NCI-H82 treated with DMSO at 0.1 percent for 48 hours (cell line): Measurements from ENCODE around the gene NDUFS5.
"Not testable (repeated sequence)": the region's sequence is repeated elsewhere in the genome, so short reads cannot be mapped to it uniquely, and the experiment has no call there.

Source experiments
- DNase-seq: peaks from one replicate; lab custom pipeline; 2025; ENCODE audit not compliant: unreplicated experiment; lab: John Stamatoyannopoulos, UW

The NDUFS5 gene

GRCh38 chr1:39061951-39062350 is 35.8 kb downstream of the NDUFS5 start:
- DNase-seq = no peak

- no peak for DNase-seq
These were observed 37.0 kb downstream of the NDUFS5 start for GRCh38 chr1:39063191-39063590.

- no peak for DNase-seq
These were observed 37.6 kb downstream of the NDUFS5 start for GRCh38 chr1:39063775-39064174.

GRCh38 chr1:39065542-39065941 is 39.4 kb downstream of the NDUFS5 start:
- DNase-seq = no peak

GRCh38 chr1:39068227-39068626 is 42.1 kb downstream of the NDUFS5 start:
- not testable (repeated sequence) for DNase-seq

DNA sequence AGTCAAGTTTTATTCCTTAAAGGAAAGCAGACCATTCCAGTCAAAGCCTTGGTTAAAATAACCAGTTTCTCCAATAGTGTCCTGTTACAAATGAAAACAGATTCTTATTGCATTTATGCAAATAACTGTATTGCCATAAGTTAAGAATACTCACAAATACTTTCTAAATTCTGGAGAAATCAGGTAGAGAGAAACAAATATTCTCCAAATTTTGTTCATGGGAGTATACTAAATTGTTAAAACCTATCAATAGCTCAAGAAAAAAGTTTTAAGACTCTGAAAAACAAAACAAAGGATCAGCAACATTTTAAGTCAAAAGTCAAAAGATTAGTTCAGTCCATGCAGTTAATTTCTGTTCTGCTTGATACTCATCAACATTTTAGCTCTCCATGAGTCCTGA is 45.4 kb downstream of the NDUFS5 start:
- DNase-seq = not testable (repeated sequence)

DNA sequence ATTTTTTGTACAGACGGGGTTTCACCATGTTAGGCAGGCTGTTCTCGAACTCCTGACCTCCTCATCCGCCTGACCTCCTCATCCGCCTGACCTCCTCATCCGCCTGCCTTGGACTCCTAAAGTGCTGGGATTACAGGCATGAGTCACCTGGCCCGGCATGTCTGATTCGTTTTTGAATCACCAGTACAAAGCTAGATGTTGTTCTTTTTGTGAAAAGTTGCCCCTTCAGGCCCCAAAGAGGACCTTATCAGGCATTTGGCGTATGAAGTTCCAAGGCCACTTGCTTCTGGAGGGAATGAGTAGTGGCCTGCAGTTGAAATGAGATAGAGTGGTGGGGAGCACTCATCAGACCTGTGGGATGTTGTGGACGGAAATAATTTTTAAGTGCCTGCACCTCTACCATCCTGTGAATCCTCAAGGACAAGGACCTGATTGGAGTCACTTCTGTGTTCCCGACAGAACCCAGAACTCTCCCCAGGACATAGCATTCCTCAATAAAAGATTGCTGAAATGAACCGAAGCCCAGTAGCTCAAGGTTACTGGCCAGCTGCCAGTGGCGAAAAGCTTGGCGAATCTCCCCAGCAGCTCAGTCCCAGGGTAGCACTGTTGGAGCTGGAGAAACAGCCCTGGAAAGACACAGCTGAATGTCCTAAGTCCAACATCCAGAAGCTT is 50.1 kb downstream of the NDUFS5 start:
- no peak for DNase-seq

DNA sequence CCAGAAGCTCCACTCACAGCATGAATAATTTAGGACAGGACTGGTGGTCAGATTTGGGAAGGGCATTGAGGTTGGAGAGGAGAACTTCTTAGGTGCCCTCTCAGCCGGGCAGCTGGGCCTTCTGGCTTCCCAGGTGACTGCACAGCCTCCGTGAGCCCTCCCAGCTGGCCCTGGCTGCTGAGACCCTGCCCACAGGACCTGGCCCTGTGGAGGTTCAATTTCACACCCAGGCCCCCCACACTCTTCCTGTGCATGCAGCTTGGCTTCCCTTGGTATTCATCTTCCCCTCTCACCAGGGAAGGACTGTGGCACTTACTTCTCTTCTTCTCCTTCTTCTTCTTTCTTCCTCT is 50.6 kb downstream of the NDUFS5 start:
- no peak for DNase-seq

GRCh38 chr1:39080269-39080826 is 54.2 kb downstream of the NDUFS5 start:
- DNase-seq = no peak

GRCh38 chr1:39080831-39081270 is 54.7 kb downstream of the NDUFS5 start:
- DNase-seq = no peak

- DNase-seq = no peak
These were observed 55.3 kb downstream of the NDUFS5 start for GRCh38 chr1:39081271-39082009.

- DNase-seq = no peak
These were observed 56.1 kb downstream of the NDUFS5 start for GRCh38 chr1:39082010-39082799.

DNA sequence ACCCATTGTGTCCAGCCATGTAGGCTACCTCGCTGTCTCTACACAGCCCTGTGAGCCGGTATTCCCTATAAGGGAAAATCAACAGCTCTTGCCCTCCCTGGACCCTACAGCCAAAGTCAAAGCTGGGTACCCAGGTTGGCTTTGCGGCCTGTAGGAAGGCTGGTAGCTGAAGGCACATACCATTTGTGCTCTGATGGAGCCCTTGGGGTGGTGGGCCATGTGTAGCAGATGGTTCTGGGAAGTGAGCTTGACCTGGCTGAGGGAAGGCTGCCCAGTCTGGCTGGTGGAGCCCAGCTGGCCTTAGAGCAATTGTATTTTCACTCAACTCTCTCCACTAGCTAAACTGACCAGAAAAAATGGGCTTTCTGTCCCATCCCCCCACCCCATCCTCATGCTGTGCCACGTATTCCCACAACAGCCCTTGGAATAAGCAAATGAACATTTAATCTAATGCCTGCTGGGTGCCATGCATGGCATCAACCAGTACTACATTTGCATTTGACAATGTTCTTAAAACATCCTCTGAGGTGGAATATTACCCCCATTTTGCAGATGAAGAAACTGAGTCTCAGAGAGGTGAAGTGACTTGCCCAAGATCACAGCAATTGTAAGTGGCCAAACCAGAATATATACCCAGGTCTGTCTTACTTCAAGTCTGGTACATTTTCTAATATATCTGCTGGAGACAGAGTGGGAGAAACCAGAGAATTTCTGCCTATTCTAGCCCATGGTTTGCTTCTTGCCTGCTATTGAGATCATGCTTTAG is 56.8 kb downstream of the NDUFS5 start:
- DNase-seq = no peak

- DNase-seq = no peak
These were observed 58.0 kb downstream of the NDUFS5 start for GRCh38 chr1:39084191-39084590.
